Muscle layer of duodenum (tissue), 2 donors: Measurements from ENCODE around the gene ACER3.
A peak's percentile ranks its signal among the peaks of the same experiment; 100 is the strongest.

ENCODE experiments used
- H3K27ac ChIP-seq: one replicate; pipeline ENCODE4 v1.7.0; 2013; ENCODE audit warnings: mild to moderate bottlenecking, low read length
- H3K27me3 ChIP-seq: one replicate; pipeline ENCODE4 v1.7.0; 2013; ENCODE audit warnings: low read depth, mild to moderate bottlenecking, control low read depth, low read length
- H3K36me3 ChIP-seq, 2 donors: one replicate each; pipeline ENCODE4 v1.7.0; 2013; ENCODE audit warnings: low read length in 2 of 2, control low read depth in 1 of 2, mild to moderate bottlenecking in 1 of 2; ENCODE audit not compliant: insufficient read depth in 2 of 2, control insufficient read depth in 1 of 2
- H3K4me1 ChIP-seq, 2 donors: one replicate each; pipeline ENCODE4 v1.7.0; 2013; ENCODE audit warnings: low read length in 2 of 2, mild to moderate bottlenecking in 2 of 2, control low read depth in 1 of 2, moderate library complexity in 1 of 2; ENCODE audit not compliant: insufficient read depth in 2 of 2, control insufficient read depth in 1 of 2
- H3K4me3 ChIP-seq, 2 donors: one replicate each; pipeline ENCODE4 v1.7.0; 2013; ENCODE audit warnings: low read length in 2 of 2, low read depth in 1 of 2, mild to moderate bottlenecking in 1 of 2
- H3K9me3 ChIP-seq, 2 donors: one replicate each; pipeline ENCODE4 v1.7.0; 2013; ENCODE audit warnings: low read length in 2 of 2, control low read depth in 1 of 2, mild to moderate bottlenecking in 1 of 2; ENCODE audit not compliant: control insufficient read depth in 1 of 2
- donor health status: healthy.

The ACER3 gene

DNA sequence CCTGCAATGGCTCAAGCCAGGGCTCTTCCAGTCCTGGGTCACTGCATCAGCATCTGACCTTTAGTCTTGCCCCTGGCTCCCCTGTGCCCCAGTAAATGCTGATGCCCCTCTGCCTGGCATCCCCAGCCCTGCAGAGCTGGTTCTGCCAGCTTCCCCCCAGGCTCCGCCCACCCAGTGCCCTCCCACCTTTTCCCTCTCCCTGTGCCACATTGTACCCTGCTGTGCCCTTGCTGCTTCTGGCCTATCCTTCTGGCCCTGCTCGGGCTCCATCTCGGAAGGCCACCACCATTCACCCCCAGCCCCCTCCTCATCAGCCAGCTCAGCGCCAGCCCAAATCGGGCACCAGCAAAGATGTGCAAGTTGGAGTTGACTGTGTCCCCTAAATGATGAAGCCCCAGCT lies 213.5 kb downstream of the ACER3 start:
- H3K27me3 ChIP-seq, result no peaks in the 10 kb centered on the region
- H3K9me3 ChIP-seq, result no peaks in the 10 kb centered on the region
- no peaks in the 10 kb centered on the region for H3K36me3 ChIP-seq
- H3K4me3 ChIP-seq, result no peak overlapping the region
- H3K27ac ChIP-seq, result peak overlapping the region; percentile 90
- H3K4me1 ChIP-seq, result peaks cover 30 to 41% of the 10 kb centered on the region in 2 donors

DNA sequence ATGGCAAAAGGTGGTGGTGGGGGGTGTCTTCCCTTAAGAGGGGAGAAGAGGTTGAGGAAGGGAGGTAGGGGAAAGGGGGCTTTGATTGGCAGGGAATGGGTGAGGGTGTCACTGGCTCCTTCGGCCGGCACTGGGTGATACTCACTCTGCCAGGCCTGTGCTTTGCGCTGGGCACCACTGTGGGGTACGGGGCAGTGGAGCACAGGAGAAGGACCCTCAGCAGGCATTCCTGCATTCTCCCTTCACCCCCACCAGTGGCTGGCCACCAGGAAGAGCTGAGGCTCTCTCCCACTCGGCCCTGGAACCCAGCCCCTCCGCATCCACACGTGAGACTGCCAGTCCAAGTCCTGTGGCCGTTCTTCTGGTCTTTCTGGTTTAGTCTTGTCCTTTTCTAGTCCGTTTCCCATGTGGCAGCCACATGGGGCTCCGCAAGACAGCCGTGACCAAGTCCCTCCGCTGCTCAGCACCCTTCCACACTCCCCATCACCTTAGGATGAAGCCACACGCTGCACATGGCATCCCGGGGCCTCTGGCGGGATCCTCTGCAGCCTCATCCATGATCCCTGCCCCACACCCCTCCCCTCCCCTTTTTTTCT lies 214.0 kb downstream of the ACER3 start:
- Histone ChIP-seq H3K9me3 (no peaks in the 10 kb centered on the region), H3K4me1 (peaks cover 30 to 40% of the 10 kb centered on the region in 2 donors), H3K27me3 (no peaks in the 10 kb centered on the region), H3K36me3 (no peaks in the 10 kb centered on the region), H3K4me3 (no peak overlapping the region), H3K27ac (peak overlapping the region; percentile 90)

DNA sequence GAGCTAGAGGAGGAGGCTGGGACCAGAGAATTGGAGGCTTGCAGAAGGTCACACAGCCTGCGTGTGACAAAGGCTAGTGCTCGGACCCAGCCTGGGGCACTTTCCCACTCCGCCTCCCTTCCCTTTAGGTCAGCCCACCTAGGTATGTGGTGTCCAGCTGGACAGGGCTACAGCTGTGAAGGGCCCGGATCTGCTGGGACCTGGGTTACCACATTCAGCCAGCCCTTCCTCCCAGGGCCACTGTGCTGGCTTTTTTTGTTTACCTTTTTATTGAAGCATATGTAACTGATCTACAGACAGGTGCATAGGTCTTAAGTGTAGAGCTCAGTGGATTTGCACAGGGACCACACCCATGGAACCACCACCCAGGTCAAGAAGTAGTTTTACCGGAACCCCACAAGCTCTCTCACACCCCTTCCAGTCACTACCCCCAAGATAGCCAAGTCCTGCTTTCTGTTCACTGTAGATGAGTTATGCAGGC lies 214.7 kb downstream of the ACER3 start:
- Histone ChIP-seq H3K27ac (peak overlapping the region; percentile 90), H3K4me3 (no peak overlapping the region), H3K27me3 (no peaks in the 10 kb centered on the region), H3K9me3 (no peaks in the 10 kb centered on the region), H3K36me3 (no peaks in the 10 kb centered on the region), H3K4me1 (peaks cover 30 to 34% of the 10 kb centered on the region in 2 donors)
